ENCODE results near the gene SPARCL1.
"Not testable (repeated sequence)": the region's sequence is repeated elsewhere in the genome, so short reads cannot be mapped to it uniquely, and the experiment has no call there.

Gene SPARCL1

GRCh38 chr4:87574996-87575395, 45.8 kb upstream of the SPARCL1 start:
- H3K79me2 ChIP-seq (ENCODE audit: low read length) = no peaks in the 10 kb centered on the region
- TF ChIP-seq EZH2 (optimal IDR thresholded peaks at IDR 0.05; ENCODE audit: low read depth, low read length) (no peak), CTCF (IDR thresholded peaks at IDR 0.05; ENCODE audit: low read length) (no peak), EZH2phosphoT487 (IDR thresholded peaks at IDR 0.05; ENCODE audit: low read length) (no peak)
- no peak for DNase-seq
- no peaks in the 10 kb centered on the region for H3K36me3 ChIP-seq (replicated peaks; ENCODE audit: insufficient read depth, low read length)
- no peak overlapping the region for H3K27ac ChIP-seq (ENCODE audit: low read length)
- no peaks in the 10 kb centered on the region for H3K4me1 ChIP-seq (ENCODE audit: low read length)
- no peaks in the 10 kb centered on the region for H3K27me3 ChIP-seq (replicated peaks; ENCODE audit: insufficient read depth, low read length)
- H3K9ac ChIP-seq (ENCODE audit: low read length) = no peak overlapping the region
- no peaks in the 10 kb centered on the region for H4K20me1 ChIP-seq (ENCODE audit: insufficient read depth, low read length)
- no peak overlapping the region for H2AFZ ChIP-seq (ENCODE audit: low read length)
- H3F3A ChIP-seq (ENCODE audit: insufficient read depth, low read length) = no peaks in the 10 kb centered on the region
- no peak overlapping the region for H3K4me3 ChIP-seq (ENCODE audit: low read length)
- H3K9me3 ChIP-seq (replicated peaks; ENCODE audit: insufficient read depth, low read length) = no peaks in the 10 kb centered on the region
- H3K9me2 ChIP-seq (replicated peaks; ENCODE audit: insufficient read depth, low read length) = no peaks in the 10 kb centered on the region
- no peak overlapping the region for H3K4me2 ChIP-seq (ENCODE audit: low read depth, low read length)

GRCh38 chr4:87574376-87574775, 45.2 kb upstream of the SPARCL1 start:
- H3K4me3 ChIP-seq (ENCODE audit: low read length); H3K4me2 ChIP-seq (ENCODE audit: low read depth, low read length); H3K9me3 ChIP-seq (replicated peaks; ENCODE audit: insufficient read depth, low read length); H3K36me3 ChIP-seq (replicated peaks; ENCODE audit: insufficient read depth, low read length); H3K79me2 ChIP-seq (ENCODE audit: low read length); H3K9ac ChIP-seq (ENCODE audit: low read length); H2AFZ ChIP-seq (ENCODE audit: low read length); H3K27me3 ChIP-seq (replicated peaks; ENCODE audit: insufficient read depth, low read length); H3K9me2 ChIP-seq (replicated peaks; ENCODE audit: insufficient read depth, low read length); H3K4me1 ChIP-seq (ENCODE audit: low read length); H3F3A ChIP-seq (ENCODE audit: insufficient read depth, low read length); H4K20me1 ChIP-seq (ENCODE audit: insufficient read depth, low read length); DNase-seq; H3K27ac ChIP-seq (ENCODE audit: low read length): not testable (repeated sequence)

- Histone ChIP-seq H3K36me3 (replicated peaks; ENCODE audit: insufficient read depth, low read length) (no peaks in the 10 kb centered on the region), H3K27ac (ENCODE audit: low read length) (no peak overlapping the region), H3K4me2 (ENCODE audit: low read depth, low read length) (no peak overlapping the region), H3K9ac (ENCODE audit: low read length) (no peak overlapping the region), H3K4me1 (ENCODE audit: low read length) (no peaks in the 10 kb centered on the region), H3K9me3 (replicated peaks; ENCODE audit: insufficient read depth, low read length) (no peaks in the 10 kb centered on the region), H4K20me1 (ENCODE audit: insufficient read depth, low read length) (no peaks in the 10 kb centered on the region), H3K4me3 (ENCODE audit: low read length) (no peak overlapping the region), H3F3A (ENCODE audit: insufficient read depth, low read length) (no peaks in the 10 kb centered on the region), H3K27me3 (replicated peaks; ENCODE audit: insufficient read depth, low read length) (no peaks in the 10 kb centered on the region), H2AFZ (ENCODE audit: low read length) (no peak overlapping the region), H3K79me2 (ENCODE audit: low read length) (no peaks in the 10 kb centered on the region), H3K9me2 (replicated peaks; ENCODE audit: insufficient read depth, low read length) (no peaks in the 10 kb centered on the region)
- DNase-seq = no peak
- TF ChIP-seq CTCF (IDR thresholded peaks at IDR 0.05; ENCODE audit: low read length) (no peak), EZH2 (optimal IDR thresholded peaks at IDR 0.05; ENCODE audit: low read depth, low read length) (no peak), EZH2phosphoT487 (IDR thresholded peaks at IDR 0.05; ENCODE audit: low read length) (no peak)
Observed at GRCh38 chr4:87570290-87570805, 41.2 kb upstream of the SPARCL1 start.

GRCh38 chr4:87567191-87567590, 38.0 kb upstream of the SPARCL1 start:
- H3K79me2 ChIP-seq (ENCODE audit: low read length) = no peaks in the 10 kb centered on the region

More at GRCh38 chr4:87567191-87567590, 38.0 kb upstream of the SPARCL1 start:
- H3K4me2 ChIP-seq (ENCODE audit: low read depth, low read length) = no peak overlapping the region
- H3K27ac ChIP-seq (ENCODE audit: low read length) = no peak overlapping the region
- H3K9me2 ChIP-seq (replicated peaks; ENCODE audit: insufficient read depth, low read length) = no peaks in the 10 kb centered on the region
- H3K4me3 ChIP-seq (ENCODE audit: low read length) = no peak overlapping the region
- DNase-seq = no peak
- no peaks in the 10 kb centered on the region for H3F3A ChIP-seq (ENCODE audit: insufficient read depth, low read length)
- TF ChIP-seq CTCF (IDR thresholded peaks at IDR 0.05; ENCODE audit: low read length) (no peak), EZH2 (optimal IDR thresholded peaks at IDR 0.05; ENCODE audit: low read depth, low read length) (no peak), EZH2phosphoT487 (IDR thresholded peaks at IDR 0.05; ENCODE audit: low read length) (no peak)
- H4K20me1 ChIP-seq (ENCODE audit: insufficient read depth, low read length) = no peaks in the 10 kb centered on the region
- no peaks in the 10 kb centered on the region for H3K4me1 ChIP-seq (ENCODE audit: low read length)
- no peak overlapping the region for H2AFZ ChIP-seq (ENCODE audit: low read length)
- no peak overlapping the region for H3K9ac ChIP-seq (ENCODE audit: low read length)
- no peaks in the 10 kb centered on the region for H3K36me3 ChIP-seq (replicated peaks; ENCODE audit: insufficient read depth, low read length)
- no peaks in the 10 kb centered on the region for H3K9me3 ChIP-seq (replicated peaks; ENCODE audit: insufficient read depth, low read length)
- no peaks in the 10 kb centered on the region for H3K27me3 ChIP-seq (replicated peaks; ENCODE audit: insufficient read depth, low read length)

All from MM.1S (cell line).